Endothelial cell of umbilical vein (primary cell): ENCODE data around the gene SZT2. TPM values are rescaled to one million over a fixed set of nuclear protein-coding genes. Genes with fewer than 3 reads are reported as not detected.

Experiments
- BruUV-seq: library from RNA; stranded (reverse); fragments of 400-500 nt; replicated peaks from 2 replicates; lab custom pipeline; 2021; lab: Mats Ljungman, UMichigan
- CTCF ChIA-PET: fragments of 300-600, 350-600 bp; sonication (Branson Sonifier 250); formaldehyde crosslinking; loops from one replicate; lab custom pipeline; 2021; ENCODE audit warnings: antibody characterized with exemption, inconsistent platforms; lab: Charles Lee
- POLR2A ChIA-PET: fragments of 300-600, 350-600 bp; sonication (Branson Sonifier 250); formaldehyde crosslinking; loops from one replicate; lab custom pipeline; 2021; ENCODE audit warnings: antibody characterized with exemption, inconsistent platforms; lab: Charles Lee
- DNase-seq: peaks from one replicate; pipeline ENCODE4 v3.0.0-alpha.2; 2011; ENCODE audit warnings: low read depth, low spot score
- FAIRE-seq: peaks from 2 replicates; lab custom pipeline; 2011; peaks lifted over from hg19 to GRCh38; lab: Jason Lieb, UNC
- H2AFZ ChIP-seq: 2 replicates; pipeline ENCODE4 v1.6.0; 2012; ENCODE audit warnings: low read depth, low read length, control low read depth, inconsistent platforms
- H3K27ac ChIP-seq: 2 replicates; pipeline ENCODE4 v1.5.1; 2011; ENCODE audit warnings: low read depth, mild to moderate bottlenecking, control low read depth, low read length, moderate library complexity; ENCODE audit not compliant: insufficient read depth
- H3K27me3 ChIP-seq, 2 experiments: 2 replicates each; pipeline versions ENCODE4 v1.6.0 to v1.6.1; 2011; ENCODE audit warnings: low read length in 2 of 2, mixed read lengths in 1 of 2; ENCODE audit not compliant: control insufficient read depth in 2 of 2, insufficient read depth in 2 of 2
- H3K36me3 ChIP-seq, 2 experiments: 2 replicates in 1 of 2; 3 replicates in 1 of 2; pipeline ENCODE4 v1.5.1; 2011; ENCODE audit warnings: low read length in 2 of 2, mild to moderate bottlenecking in 1 of 2, moderate library complexity in 1 of 2; ENCODE audit not compliant: control insufficient read depth in 2 of 2, insufficient read depth in 2 of 2; ENCODE audit errors: extremely low read depth in 1 of 2
- H3K4me1 ChIP-seq: 3 replicates; pipeline ENCODE4 v1.5.1; 2011; ENCODE audit warnings: mild to moderate bottlenecking, low read length; ENCODE audit not compliant: control insufficient read depth, insufficient read depth; ENCODE audit errors: extremely low read depth
- H3K4me2 ChIP-seq: 2 replicates; pipeline ENCODE4 v1.6.1; 2011; ENCODE audit warnings: low read length, control low read depth, mixed read lengths; ENCODE audit not compliant: insufficient read depth
- H3K4me3 ChIP-seq, 3 experiments: fragments of 200-600 bp in 1 of 3; sonication (generic), shearing (Covaris generic) in 1 of 3; replicated peaks in 1 of 3; 2 replicates each; pipeline ENCODE4 v1.5.1; 2011 to 2016; ENCODE audit warnings: control low read depth in 3 of 3, low read length in 3 of 3, mild to moderate bottlenecking in 2 of 3, inconsistent platforms in 1 of 3, low read depth in 1 of 3, moderate library complexity in 1 of 3; ENCODE audit not compliant: insufficient read depth in 1 of 3
- H3K79me2 ChIP-seq: 2 replicates; pipeline ENCODE4 v1.6.0; 2012; ENCODE audit warnings: low read length, inconsistent platforms; ENCODE audit not compliant: control insufficient read depth, insufficient read depth
- H3K9ac ChIP-seq: replicated peaks from 2 replicates; pipeline ENCODE3; 2011; ENCODE audit warnings: low read length, control low read depth; ENCODE audit not compliant: insufficient read depth; ENCODE audit errors: extremely low read depth
- H3K9me1 ChIP-seq: replicated peaks from 3 replicates; pipeline ENCODE4 v1.6.0; 2011; ENCODE audit warnings: mild to moderate bottlenecking, low read length; ENCODE audit not compliant: control insufficient read depth, insufficient read depth; ENCODE audit errors: extremely low read depth
- H3K9me3 ChIP-seq: replicated peaks from 2 replicates; pipeline ENCODE4 v1.5.1; 2012; ENCODE audit warnings: low read length, inconsistent platforms; ENCODE audit not compliant: control insufficient read depth, insufficient read depth
- H4K20me1 ChIP-seq: replicated peaks from 2 replicates; pipeline ENCODE3; 2011; ENCODE audit warnings: mild to moderate bottlenecking, low read length; ENCODE audit not compliant: control insufficient read depth, insufficient read depth; ENCODE audit errors: extremely low read depth
- CTCF ChIP-seq, 2 donors: IDR thresholded peaks; 1 replicate in 1 of 2; 2 replicates in 1 of 2; pipeline ENCODE4 v1.5.1; 2011; ENCODE audit warnings: low read length in 2 of 2, mild to moderate bottlenecking in 2 of 2, moderate library complexity in 2 of 2, control low read depth in 1 of 2, inconsistent platforms in 1 of 2, low read depth in 1 of 2; ENCODE audit not compliant: insufficient read depth in 1 of 2; ENCODE audit errors: extremely low read depth in 1 of 2
- FOS ChIP-seq: IDR thresholded peaks from 2 replicates; pipeline ENCODE4 v1.6.1; 2011; ENCODE audit warnings: mild to moderate bottlenecking, low read length, moderate library complexity, borderline replicate concordance; ENCODE audit not compliant: insufficient read depth
- GATA2 ChIP-seq: IDR thresholded peaks from 2 replicates; pipeline ENCODE4 v1.7.0; 2011; ENCODE audit warnings: low read depth, mild to moderate bottlenecking, moderate library complexity, mixed read lengths, low read length; ENCODE audit not compliant: insufficient read length, insufficient read depth
- JUN ChIP-seq: IDR thresholded peaks from 2 replicates; pipeline ENCODE4 v1.6.1; 2011; ENCODE audit warnings: borderline replicate concordance, low read depth; ENCODE audit not compliant: insufficient read length, insufficient read depth
- MYC ChIP-seq: IDR thresholded peaks from one replicate; pipeline ENCODE4 v1.6.1; 2011; ENCODE audit warnings: mild to moderate bottlenecking, low read depth, low read length
- POLR2A ChIP-seq: IDR thresholded peaks from 2 replicates; pipeline ENCODE4 v1.6.1; 2012; ENCODE audit warnings: low read depth, mild to moderate bottlenecking, control low read depth, low read length
- POLR2AphosphoS5 ChIP-seq: IDR thresholded peaks from 2 replicates; pipeline ENCODE4 v1.6.1; 2012; ENCODE audit warnings: low read depth, mild to moderate bottlenecking, control low read depth, low read length, moderate library complexity; ENCODE audit not compliant: insufficient read depth
- dilution Hi-C: fragments of 300-500 bp; cut with MboI; formaldehyde crosslinking; loops from one replicate; pipeline ENCODE4 v1.15.0; 2019; ENCODE audit warnings: low sequenced_read_pairs; ENCODE audit not compliant: extremely low pct_ligation_motif_present
- intact Hi-C: fragments of 100-400 bp; cut with micrococcal nuclease; formaldehyde crosslinking; loops from one replicate; pipeline ENCODE4 v1.10.0; 2022
- polyA plus RNA-seq, 4 experiments: library from polyadenylated mRNA; depleted of rRNA in 3 of 4; stranded (reverse) in 3 of 4; unstranded in 1 of 4; fragments of >200 nt; gene quantifications; 2 replicates each; pipeline versions ENCODE4 v1.2.1 to v1.2.3, GENCODE V29; 2011 to 2012; ENCODE audit warnings: missing spikeins in 1 of 4
- total RNA-seq: library from RNA; stranded (reverse); gene quantifications from 2 replicates; pipeline ENCODE4 v1.2.3, GENCODE V29; 2021

Gene SZT2
- total and polyA plus RNA-seq, 2 donors (not counting 3 experiments of a cell fraction or from before 2014, with no cell fraction given): 11.4 to 49.9 TPM

GRCh38 chr1:43445606-43446387 is 56.1 kb downstream of the SZT2 start:
- POLR2A ChIA-PET: interaction anchor here (1.0 kb wide), 1 partner anchor 27 kb away, joined by 3 read pairs; no protein-coding TSS in a partner anchor
- Histone ChIP-seq H3K9ac (no peak overlapping the region), H3K27ac (no peak overlapping the region), H3K4me2 (no peak overlapping the region), H3K4me3 (no peak overlapping the region), H3K79me2 (peaks cover 2% of the 10 kb centered on the region), H3K27me3 (no peaks in the 10 kb centered on the region), H3K9me1 (no peaks in the 10 kb centered on the region), H4K20me1 (no peaks in the 10 kb centered on the region), H3K36me3 (peaks cover 10 to 43% of the 10 kb centered on the region in 2 experiments), H3K9me3 (no peaks in the 10 kb centered on the region), H2AFZ (no peak overlapping the region), H3K4me1 (peaks cover 9% of the 10 kb centered on the region)
- no peak for FAIRE-seq
- intact Hi-C loops: no loop called here
- BruUV-seq: no TSS peak
- DNase-seq: no peak
- TF ChIP-seq POLR2A: no peak
- peak; percentile 66 for TF ChIP-seq POLR2AphosphoS5
- CTCF ChIA-PET: interaction anchor here (0.9 to 1.4 kb wide), 2 partner anchors 119 to 219 kb away, joined by 3 to 8 read pairs; no protein-coding TSS in a partner anchor
- dilution Hi-C loops: no loop called here

- Histone ChIP-seq H3K79me2 (peaks cover 6% of the 10 kb centered on the region), H3K9ac (no peak overlapping the region), H2AFZ (no peak overlapping the region), H3K36me3 (peaks cover 13 to 47% of the 10 kb centered on the region in 2 experiments), H3K9me1 (no peaks in the 10 kb centered on the region), H3K9me3 (no peaks in the 10 kb centered on the region), H3K27ac (no peak overlapping the region), H4K20me1 (no peaks in the 10 kb centered on the region), H3K4me1 (peaks cover 15% of the 10 kb centered on the region), H3K4me3 (no peak overlapping the region), H3K4me2 (no peak overlapping the region), H3K27me3 (no peaks in the 10 kb centered on the region)
- no peak for TF ChIP-seq MYC
- TF ChIP-seq CTCF (IDR thresholded peaks at IDR 0.05; ENCODE audit: extremely low read depth in 1 of 2, insufficient read depth in 1 of 2, low read depth in 1 of 2, low read length in 2 of 2): no peak
- TF ChIP-seq FOS: no peak
- TF ChIP-seq GATA2: no peak
- no peak for TF ChIP-seq JUN
- intact Hi-C loops: no loop called here
- DNase-seq (no peak), FAIRE-seq (peak; percentile 33)
- BruUV-seq: no TSS peak
- CTCF ChIA-PET: no interaction called here
- dilution Hi-C loops: no loop called here
- POLR2A ChIA-PET: no interaction called here
Observed at GRCh38 chr1:43446388-43446740, 56.7 kb downstream of the SZT2 start.
